ENCODE results near the gene FER1L5.

GRCh38 chr2:96599941-96600340 is 42.6 kb upstream of the FER1L5 start:
- no peak for TF ChIP-seq CTCF (conservative IDR thresholded peaks at IDR 0.05)
- TF ChIP-seq EZH2 (IDR thresholded peaks at IDR 0.05; ENCODE audit: low read depth) = no peak

Measured in PC-9 (cell line).